GM19324 (cell line): ENCODE data around the gene PTPN6.

Experiments used
- ATAC-seq: cut with Tn5 transposase; IDR thresholded peaks from one replicate; pipeline ENCODE4 v1.9.1; 2021; ENCODE audit warnings: mild to moderate bottlenecking, moderate library complexity; ENCODE audit not compliant: unreplicated experiment, low FRiP score

PTPN6 gene

GRCh38 chr12:6953442-6954315, 2.5 kb downstream of the PTPN6 start:
- peak; percentile 64 for ATAC-seq

- ATAC-seq = no peak
Observed at GRCh38 chr12:6954316-6955107, 3.4 kb downstream of the PTPN6 start.

- no peak for ATAC-seq
Observed at GRCh38 chr12:6955108-6956020, 4.2 kb downstream of the PTPN6 start.

GRCh38 chr12:6956021-6956727, 5.0 kb downstream of the PTPN6 start:
- no peak for ATAC-seq

GRCh38 chr12:6957151-6957701, 6.1 kb downstream of the PTPN6 start:
- no peak for ATAC-seq

- ATAC-seq = no peak
Observed at GRCh38 chr12:6957741-6958608, 6.8 kb downstream of the PTPN6 start.

GRCh38 chr12:6958609-6959057, 7.5 kb downstream of the PTPN6 start:
- ATAC-seq = no peak

- ATAC-seq = peak; percentile 47
Observed at GRCh38 chr12:6959058-6959804, 8.1 kb downstream of the PTPN6 start.

- no peak for ATAC-seq
Observed at GRCh38 chr12:6959805-6960592, 8.8 kb downstream of the PTPN6 start.

GRCh38 chr12:6960593-6961277, 9.6 kb downstream of the PTPN6 start:
- no peak for ATAC-seq

- ATAC-seq = no peak
Observed at GRCh38 chr12:6961278-6961694, 10.1 kb downstream of the PTPN6 start.

- ATAC-seq = no peak
Observed at GRCh38 chr12:6961695-6962284, 10.6 kb downstream of the PTPN6 start.

GRCh38 chr12:6962285-6963015, 11.3 kb downstream of the PTPN6 start:
- no peak for ATAC-seq

GRCh38 chr12:6963016-6963731, 12.0 kb downstream of the PTPN6 start:
- ATAC-seq = no peak
